IMR-90 (cell line): ENCODE data around the gene TNS1. TPM values are rescaled to one million over a fixed set of nuclear protein-coding genes. Genes with fewer than 3 reads are reported as not detected.

ENCODE experiments used
- ATAC-seq: fragments of 200-7000 bp; cut with Tn5 transposase; 2 replicates; pipeline ENCODE4 v1.9.1; 2020; ENCODE audit warnings: low read depth, mild to moderate bottlenecking, moderate library complexity
- BruUV-seq: library from RNA; stranded (reverse); fragments of 400-500 nt; replicated peaks from 2 replicates; lab custom pipeline; 2021; lab: Mats Ljungman, UMichigan
- CTCF ChIA-PET: fragments of 300-600 bp; formaldehyde crosslinking; extraction: SDS; loops from one replicate; lab custom pipeline; 2021; ENCODE audit warnings: antibody characterized with exemption; lab: Yijun Ruan, JAX
- POLR2A ChIA-PET: fragments of 300-600 bp; sonication (Branson Sonifier 250); formaldehyde crosslinking; loops from one replicate; lab custom pipeline; 2022; ENCODE audit warnings: antibody characterized with exemption; ENCODE audit not compliant: unreplicated experiment; lab: Charles Lee
- DNase-seq: peaks from one replicate; pipeline ENCODE4 v3.0.0; 2013
- H2AFZ ChIP-seq: replicated peaks from 2 replicates; pipeline ENCODE3; 2013; ENCODE audit warnings: low read length, mild to moderate bottlenecking; ENCODE audit not compliant: poor library complexity
- H2AK5ac ChIP-seq: 2 replicates; pipeline ENCODE4 v1.6.1; 2013; ENCODE audit warnings: low read depth, low read length, inconsistent platforms
- H2AK9ac ChIP-seq: replicated peaks from 2 replicates; pipeline ENCODE3; 2013; ENCODE audit warnings: mild to moderate bottlenecking, low read depth, low read length, moderate library complexity; ENCODE audit not compliant: poor library complexity
- H2BK120ac ChIP-seq: 2 replicates; pipeline ENCODE4 v1.6.1; 2013; ENCODE audit warnings: low read depth, low read length, inconsistent platforms
- H2BK15ac ChIP-seq: 3 replicates; pipeline ENCODE4 v1.6.1; 2013; ENCODE audit warnings: low read depth, low read length, inconsistent platforms
- H2BK20ac ChIP-seq: 2 replicates; pipeline ENCODE4 v1.6.1; 2013; ENCODE audit warnings: low read depth, mild to moderate bottlenecking, inconsistent platforms, low read length, moderate library complexity
- H2BK5ac ChIP-seq: 2 replicates; pipeline ENCODE4 v1.6.1; 2013; ENCODE audit warnings: mild to moderate bottlenecking, low read depth, low read length, inconsistent platforms; ENCODE audit not compliant: poor library complexity, severe bottlenecking
- H3K14ac ChIP-seq: replicated peaks from 2 replicates; pipeline ENCODE4 v1.6.1; 2013; ENCODE audit warnings: low read depth, low read length, inconsistent platforms
- H3K18ac ChIP-seq: 2 replicates; pipeline ENCODE4 v1.6.1; 2013; ENCODE audit warnings: low read depth, low read length, control low read depth
- H3K23ac ChIP-seq: 2 replicates; pipeline ENCODE4 v1.6.1; 2013; ENCODE audit warnings: low read depth, low read length, inconsistent platforms
- H3K27ac ChIP-seq: 2 replicates; pipeline ENCODE4 v1.5.1; 2013; ENCODE audit warnings: mild to moderate bottlenecking, control low read depth, low read length; ENCODE audit not compliant: insufficient read depth
- H3K27me3 ChIP-seq: 2 replicates; pipeline ENCODE4 v1.6.1; 2013; ENCODE audit warnings: low read length; ENCODE audit not compliant: control insufficient read depth, insufficient read depth
- H3K36me3 ChIP-seq: 2 replicates; pipeline ENCODE4 v1.6.1; 2013; ENCODE audit warnings: low read length, mixed read lengths; ENCODE audit not compliant: control insufficient read depth, insufficient read depth
- H3K4ac ChIP-seq: 2 replicates; pipeline ENCODE4 v1.6.1; 2013; ENCODE audit warnings: low read depth, low read length, inconsistent platforms
- H3K4me1 ChIP-seq: 2 replicates; pipeline ENCODE4 v1.6.1; 2013; ENCODE audit warnings: low read length, mixed read lengths; ENCODE audit not compliant: control insufficient read depth, insufficient read depth
- H3K4me2 ChIP-seq: 2 replicates; pipeline ENCODE4 v1.6.1; 2013; ENCODE audit warnings: low read depth, mild to moderate bottlenecking, control low read depth, low read length, moderate library complexity
- H3K4me3 ChIP-seq: 2 replicates; pipeline ENCODE4 v1.5.1; 2013; ENCODE audit warnings: low read depth, mild to moderate bottlenecking, control low read depth, low read length, moderate library complexity; ENCODE audit not compliant: insufficient read depth
- H3K56ac ChIP-seq: 2 replicates; pipeline ENCODE4 v1.6.1; 2013; ENCODE audit warnings: low read length, inconsistent platforms; ENCODE audit not compliant: insufficient read depth; ENCODE audit errors: extremely low read depth
- H3K79me1 ChIP-seq, 2 experiments: 2 replicates each; pipeline ENCODE4 v1.6.1; 2013; ENCODE audit warnings: low read length in 2 of 2, inconsistent platforms in 1 of 2, low read depth in 1 of 2
- H3K9ac ChIP-seq: 2 replicates; pipeline ENCODE4 v1.6.1; 2013; ENCODE audit warnings: low read depth, low read length, control low read depth
- H3K9me1 ChIP-seq: 2 replicates; pipeline ENCODE4 v1.6.1; 2013; ENCODE audit warnings: low read length, inconsistent platforms; ENCODE audit not compliant: insufficient read depth
- H3K9me3 ChIP-seq: 2 replicates; pipeline ENCODE4 v1.6.1; 2013; ENCODE audit warnings: low read length; ENCODE audit not compliant: control insufficient read depth, insufficient read depth
- H4K20me1 ChIP-seq: 2 replicates; pipeline ENCODE4 v1.6.1; 2013; ENCODE audit warnings: low read length, inconsistent platforms; ENCODE audit not compliant: insufficient read depth
- H4K5ac ChIP-seq: 2 replicates; pipeline ENCODE4 v1.6.1; 2013; ENCODE audit warnings: mild to moderate bottlenecking, low read depth, low read length, control low read depth
- H4K8ac ChIP-seq, 2 experiments: 2 replicates each; pipeline ENCODE4 v1.6.1; 2013; ENCODE audit warnings: low read depth in 2 of 2, low read length in 2 of 2, control low read depth in 1 of 2, inconsistent platforms in 1 of 2
- H4K91ac ChIP-seq: 2 replicates; pipeline ENCODE4 v1.6.1; 2013; ENCODE audit warnings: low read depth, low read length, inconsistent platforms; ENCODE audit not compliant: insufficient read depth
- BHLHE40 ChIP-seq: fragments of 150-350 bp; IDR thresholded peaks from 2 replicates; pipeline ENCODE4 v1.6.1; 2016; ENCODE audit warnings: mild to moderate bottlenecking, low read depth, low read length
- CHD1 ChIP-seq: IDR thresholded peaks from 2 replicates; pipeline ENCODE4 v1.6.1; 2012; ENCODE audit warnings: low read depth, low read length, improper control_type of control experiment
- CTCF ChIP-seq: conservative IDR thresholded peaks from 2 replicates; pipeline ENCODE4 v1.5.1; 2012; ENCODE audit warnings: mild to moderate bottlenecking, low read depth, low read length, improper control_type of control experiment
- FOS ChIP-seq: fragments of 150-350 bp; IDR thresholded peaks from 2 replicates; pipeline ENCODE4 v1.6.1; 2016; ENCODE audit warnings: low read depth, low read length
- MAFK ChIP-seq: IDR thresholded peaks from 2 replicates; pipeline ENCODE4 v1.6.1; 2012; ENCODE audit warnings: low read depth, low read length, improper control_type of control experiment
- MAZ ChIP-seq: IDR thresholded peaks from 2 replicates; pipeline ENCODE4 v1.6.1; 2012; ENCODE audit warnings: low read depth, mild to moderate bottlenecking, low read length, improper control_type of control experiment, moderate library complexity, borderline replicate concordance
- MXI1 ChIP-seq: IDR thresholded peaks from 2 replicates; pipeline ENCODE4 v1.6.1; 2012; ENCODE audit warnings: low read depth, mild to moderate bottlenecking, low read length, moderate library complexity, borderline replicate concordance
- NFE2L2 ChIP-seq: fragments of 150-350 bp; IDR thresholded peaks from 2 replicates; pipeline ENCODE4 v1.6.1; 2016; ENCODE audit warnings: low read depth, mild to moderate bottlenecking, low read length
- POLR2A ChIP-seq: IDR thresholded peaks from 2 replicates; pipeline ENCODE4 v1.6.1; 2012; ENCODE audit warnings: mild to moderate bottlenecking, low read depth, low read length
- RAD21 ChIP-seq: IDR thresholded peaks from 2 replicates; pipeline ENCODE4 v1.6.1; 2012; ENCODE audit warnings: low read length, improper control_type of control experiment
- RCOR1 ChIP-seq: IDR thresholded peaks from 2 replicates; pipeline ENCODE4 v1.6.1; 2012; ENCODE audit warnings: mild to moderate bottlenecking, low read length, improper control_type of control experiment; ENCODE audit not compliant: insufficient replicate concordance
- RFX5 ChIP-seq: IDR thresholded peaks from 2 replicates; pipeline ENCODE4 v1.8.0; 2012; ENCODE audit warnings: low read depth, mild to moderate bottlenecking, low read length, moderate library complexity
- SMC3 ChIP-seq: fragments of 150-350 bp; IDR thresholded peaks from 2 replicates; pipeline ENCODE4 v1.6.1; 2016; ENCODE audit warnings: low read depth, mild to moderate bottlenecking, antibody characterized with exemption, low read length, moderate library complexity
- USF2 ChIP-seq: fragments of 150-350 bp; IDR thresholded peaks from 2 replicates; pipeline ENCODE4 v1.6.1; 2017; ENCODE audit warnings: mild to moderate bottlenecking, antibody characterized with exemption, low read length, low read depth
- WGBS, 2 experiments: methylation state at CpG; one replicate each; pipeline versions ENCODE4 v1.1.5 to v1.1.7; 2013; ENCODE audit warnings: missing lambda C conversion rate in 2 of 2; ENCODE audit not compliant: insufficient read length in 1 of 2; ENCODE audit errors: extremely low coverage in 2 of 2; 5-methylcytosine and 5-hydroxymethylcytosine counted together
- dilution Hi-C: fragments of 300-500 bp; cut with HindIII; formaldehyde crosslinking; loops from one replicate; pipeline ENCODE4 v1.14.3; 2018; ENCODE audit warnings: low sequenced_read_pairs; ENCODE audit not compliant: unreplicated experiment
- in situ Hi-C: fragments of 300-500 bp; cut with MboI; formaldehyde crosslinking; loops from 3 replicates; pipeline ENCODE4 v1.14.3; 2019; ENCODE audit warnings: low sequenced_read_pairs, inconsistent platforms, mixed read lengths
- intact Hi-C: fragments of 100-400 bp; cut with micrococcal nuclease; formaldehyde crosslinking; loops from 2 replicates; pipeline ENCODE4 v1.10.0; 2022
- polyA plus RNA-seq, 3 experiments: library from polyadenylated mRNA; depleted of rRNA; stranded (reverse); fragments of >200 nt; gene quantifications; 2 replicates each; pipeline ENCODE4 v1.2.3, GENCODE V29; 2012; ENCODE audit warnings: low replicate concordance in 1 of 3
- total RNA-seq: library from RNA; depleted of rRNA; stranded (reverse); fragments of >200 nt; gene quantifications from 2 replicates; pipeline ENCODE4 v1.2.3, GENCODE V29; 2012

Gene TNS1
- total and polyA plus RNA-seq, 2 of the 4 experiments (the other 2 are of a cell fraction) = 41.1 to 45.2 TPM

GRCh38 chr2:217870528-217871011, 132.2 kb downstream of the TNS1 start:
- Histone ChIP-seq H4K8ac (no peak overlapping the region), H4K20me1 (peaks cover 44% of the 10 kb centered on the region), H3K18ac (no peak overlapping the region), H3K4me2 (no peak overlapping the region), H4K5ac (no peak overlapping the region), H2AK5ac (no peak overlapping the region), H4K91ac (no peak overlapping the region), H3K27me3 (no peaks in the 10 kb centered on the region), H3K4me1 (peaks cover 9% of the 10 kb centered on the region), H2BK120ac (no peak overlapping the region), H3K4me3 (no peak overlapping the region), H3K9me3 (no peaks in the 10 kb centered on the region), H2BK5ac (peak overlapping the region; percentile 16), H2BK15ac (no peak overlapping the region), H3K79me1 (peaks cover 15 to 47% of the 10 kb centered on the region in 2 experiments; a peak in 3 of 4 replicates), H2AFZ (no peak overlapping the region), H3K23ac (no peak overlapping the region), H3K9me1 (peaks cover 8% of the 10 kb centered on the region; the same call in 1 of the 2 replicates), H3K27ac (no peak overlapping the region), H2AK9ac (peak overlapping the region; percentile 13), H3K56ac (no peak overlapping the region), H3K36me3 (peaks cover 66% of the 10 kb centered on the region), H3K9ac (no peak overlapping the region), H2BK20ac (no peak overlapping the region), H3K14ac (no peak overlapping the region), H3K4ac (no peak overlapping the region)
- BruUV-seq = no TSS peak
- WGBS, 2 experiments = 78% methylated on average over 6 of the region's 13 CpGs; no CpG with 5 or more reads in 1 of the 2 experiments
- intact Hi-C loops = no loop called here
- DNase-seq (no peak), ATAC-seq (no peak)
- ChIA-PET CTCF (no interaction called here), POLR2A (no interaction called here)
- no peak for TF ChIP-seq RFX5
- no peak for TF ChIP-seq BHLHE40
- TF ChIP-seq MAZ = no peak
- no peak for TF ChIP-seq MAFK
- no peak for TF ChIP-seq CHD1
- no peak for TF ChIP-seq FOS
- no peak for TF ChIP-seq USF2
- no peak for TF ChIP-seq RAD21
- TF ChIP-seq NFE2L2 = no peak
- no peak for TF ChIP-seq POLR2A
- no peak for TF ChIP-seq RCOR1
- no peak for TF ChIP-seq MXI1
- no peak for TF ChIP-seq SMC3
- no peak for TF ChIP-seq CTCF
- in situ Hi-C loops = no loop called here
- dilution Hi-C loops = no loop called here
